GM19193 (cell line): ENCODE data around the gene DGKH.

ENCODE experiments used
- POLR2A ChIP-seq: IDR thresholded peaks from 4 replicates; pipeline ENCODE4 v1.6.1; 2011; ENCODE audit not compliant: insufficient read depth, insufficient read length; ENCODE audit errors: extremely low read depth

DGKH gene

DNA sequence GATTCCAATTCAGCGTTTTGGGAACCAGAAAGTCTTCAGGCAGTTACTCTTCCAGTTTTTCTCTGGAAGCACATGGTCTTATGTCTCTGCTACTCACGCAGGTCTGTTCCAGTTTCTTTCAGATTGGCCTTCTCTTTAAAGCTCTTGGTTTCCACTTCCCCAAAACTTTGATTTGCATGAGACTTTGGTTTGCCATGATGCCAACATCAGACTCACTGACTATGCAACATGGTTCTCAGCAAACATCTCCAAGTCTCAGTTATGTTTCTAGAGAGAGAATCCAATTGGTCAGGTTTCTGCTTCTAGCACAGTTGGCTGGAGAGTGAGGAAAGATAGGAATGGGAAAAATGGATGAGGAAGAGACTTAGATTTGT, 226.6 kb downstream of the DGKH start:
- TF ChIP-seq POLR2A: peak; percentile 59

- TF ChIP-seq POLR2A: no peak
These were observed 227.1 kb downstream of the DGKH start for GRCh38 chr13:42275506-42275905.

DNA sequence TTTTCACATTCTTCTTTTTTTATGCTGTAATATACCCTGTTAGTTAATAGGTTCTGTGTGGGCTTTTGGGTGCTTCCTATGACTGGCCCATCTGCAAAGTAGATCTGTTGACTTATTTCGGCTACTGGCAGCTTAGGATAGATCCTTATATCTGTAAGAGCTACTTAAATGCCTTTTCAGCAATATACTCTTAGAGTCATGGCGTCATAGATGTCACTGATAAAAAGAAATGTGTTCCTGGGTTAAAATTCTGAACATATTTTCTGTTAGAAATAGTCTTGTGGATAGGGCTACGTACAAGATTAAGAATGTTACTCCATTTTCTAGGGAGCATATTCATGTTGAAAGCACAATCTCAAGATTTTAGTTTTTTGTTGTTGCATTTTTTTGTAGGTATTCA, 228.2 kb downstream of the DGKH start:
- no peak for TF ChIP-seq POLR2A

- no peak for TF ChIP-seq POLR2A
These were observed 229.3 kb downstream of the DGKH start for GRCh38 chr13:42277618-42278276.

- no peak for TF ChIP-seq POLR2A
These were observed 230.6 kb downstream of the DGKH start for GRCh38 chr13:42279080-42279479.

DNA sequence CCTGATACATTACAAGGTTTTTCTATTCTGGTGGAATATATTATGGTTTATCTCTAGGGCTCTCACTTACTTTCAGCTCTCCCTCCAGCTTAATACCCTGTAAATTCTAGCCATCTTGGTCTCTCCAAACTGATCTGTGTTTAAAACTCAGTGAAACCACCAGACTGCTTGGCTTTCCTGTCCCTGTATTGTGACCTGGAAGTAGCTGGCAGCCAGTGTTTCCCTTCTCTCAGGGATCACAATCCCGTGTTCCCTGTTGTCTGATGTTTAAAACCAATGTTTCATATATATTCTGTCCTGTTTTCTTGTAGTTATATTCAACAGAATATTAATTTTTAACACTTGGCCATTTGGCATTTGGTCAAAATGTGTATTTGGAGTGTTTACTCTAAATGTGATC, 231.5 kb downstream of the DGKH start:
- no peak for TF ChIP-seq POLR2A

- no peak for TF ChIP-seq POLR2A
These were observed 232.1 kb downstream of the DGKH start for GRCh38 chr13:42280537-42280936.

DNA sequence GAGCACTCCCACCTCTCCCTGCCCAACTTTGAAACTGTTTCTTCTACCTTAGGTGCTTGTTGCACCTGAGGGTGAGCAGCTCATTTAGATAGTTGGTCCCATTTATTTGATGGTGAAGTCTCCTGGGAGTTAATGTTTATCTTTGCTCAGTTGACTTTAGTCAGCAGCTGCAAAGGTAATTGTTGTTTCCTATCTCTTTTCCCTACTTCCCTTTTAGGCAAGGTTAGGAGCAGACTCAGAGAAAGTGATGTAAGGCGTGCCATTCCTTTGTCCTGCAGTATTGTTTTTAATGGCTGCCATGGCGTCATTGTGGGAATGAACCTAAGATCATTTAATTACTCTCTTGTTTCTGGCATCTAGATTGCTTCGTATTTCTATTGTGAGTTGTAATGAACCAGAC, 235.1 kb downstream of the DGKH start:
- no peak for TF ChIP-seq POLR2A

GRCh38 chr13:42284068-42284467, 235.6 kb downstream of the DGKH start:
- TF ChIP-seq POLR2A: no peak
